NCI-H82 treated with DMSO at 0.1 percent for 48 hours (cell line): ENCODE results near the gene CRNN.

Experiments
- DNase-seq: peaks from one replicate; lab custom pipeline; 2025; ENCODE audit not compliant: unreplicated experiment; lab: John Stamatoyannopoulos, UW

The CRNN gene

DNA sequence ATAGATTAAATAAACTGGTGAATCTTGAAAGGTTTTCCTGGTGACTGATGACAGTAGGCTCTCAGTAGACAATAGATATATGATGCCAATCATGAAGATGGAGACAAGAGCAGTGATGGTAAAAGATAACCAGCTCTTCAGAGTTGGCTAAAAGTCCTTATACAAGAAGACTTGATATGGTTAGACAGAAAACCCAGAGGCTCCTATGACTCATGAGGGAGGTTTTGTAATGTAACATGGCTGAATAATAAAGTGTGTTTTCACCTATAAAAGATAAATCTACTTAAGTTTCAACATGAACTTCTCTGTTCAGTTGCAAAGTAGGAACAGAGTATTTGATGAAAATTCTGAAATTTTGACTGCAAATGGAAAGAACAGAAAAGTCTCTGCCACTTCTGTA is 12.7 kb upstream of the CRNN start:
- no peak for DNase-seq

DNA sequence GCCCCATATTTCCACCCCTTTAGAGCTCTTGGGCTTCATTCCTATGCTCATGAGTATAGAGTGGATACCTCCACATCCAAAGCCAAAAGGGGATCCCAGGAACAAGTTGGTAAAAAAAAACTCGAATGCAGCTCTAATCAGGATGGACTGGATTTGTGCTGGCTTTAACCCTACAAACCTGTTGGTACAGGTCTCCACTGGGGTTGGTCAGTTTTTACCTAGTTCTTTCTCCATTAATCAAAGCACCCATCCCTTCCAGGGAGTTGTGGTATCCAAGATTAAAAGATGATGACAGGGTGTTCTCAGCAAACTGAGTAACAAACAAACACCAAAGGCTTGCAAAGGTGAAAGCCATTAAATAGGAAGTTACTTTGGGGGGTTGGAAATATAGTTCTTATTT is 5.9 kb upstream of the CRNN start:
- DNase-seq = no peak

DNA sequence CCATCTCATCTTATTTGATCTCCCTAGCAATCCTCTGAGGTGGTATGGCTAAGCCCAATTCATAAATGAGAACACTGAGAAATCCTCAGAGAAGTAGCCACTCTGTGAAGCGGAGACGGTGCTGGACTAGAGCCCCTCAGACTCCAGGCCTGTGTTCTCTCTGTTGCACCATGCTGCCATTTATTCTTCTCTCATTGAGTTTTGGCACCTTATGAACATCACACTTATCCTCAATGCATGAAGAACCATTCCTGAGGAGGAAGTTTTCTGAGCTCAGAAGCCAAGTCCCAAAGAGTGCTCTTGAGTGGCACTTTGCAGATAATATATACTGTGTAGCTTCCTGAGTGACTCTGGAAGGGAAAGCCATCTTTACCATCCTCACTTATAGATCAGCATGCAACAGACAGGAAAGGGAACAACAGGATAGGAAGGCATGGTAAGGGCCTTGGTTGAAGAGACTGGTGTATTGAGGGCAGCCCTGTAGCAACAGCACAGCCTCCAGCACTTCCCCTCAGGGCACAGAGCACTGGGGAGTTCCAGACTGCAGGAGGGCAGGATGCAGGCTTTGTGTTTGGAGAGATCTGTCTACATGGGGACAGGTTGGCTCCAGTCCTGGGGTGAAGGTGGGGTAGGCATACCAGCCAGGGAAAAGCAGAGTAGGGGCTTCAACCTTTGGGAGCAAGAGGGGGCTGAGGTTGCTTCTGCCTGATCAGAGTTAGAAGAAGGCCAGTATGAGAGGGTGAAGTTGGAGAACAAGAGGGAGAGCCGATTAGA is 1.6 kb upstream of the CRNN start:
- DNase-seq = no peak

DNA sequence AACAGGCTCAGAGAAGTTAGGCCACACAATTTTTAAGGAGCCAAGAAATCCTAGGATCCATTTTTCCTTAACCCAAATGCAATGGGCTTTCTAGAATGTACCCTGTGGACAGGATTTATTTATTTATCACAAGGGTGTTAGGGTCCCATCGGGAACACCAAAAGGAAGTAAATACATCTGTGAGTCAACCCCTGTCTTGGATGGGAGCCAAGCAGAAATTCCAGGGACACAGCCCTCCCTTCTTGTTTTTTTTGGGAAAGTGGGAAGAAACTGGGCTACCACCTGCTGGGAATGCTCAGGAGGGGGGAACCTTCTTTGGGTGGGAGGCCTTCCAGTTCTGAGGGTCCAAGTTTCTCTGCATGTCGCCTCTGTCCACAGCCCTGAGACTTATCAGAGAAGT is 1.3 kb downstream of the CRNN start:
- DNase-seq = no peak

DNA sequence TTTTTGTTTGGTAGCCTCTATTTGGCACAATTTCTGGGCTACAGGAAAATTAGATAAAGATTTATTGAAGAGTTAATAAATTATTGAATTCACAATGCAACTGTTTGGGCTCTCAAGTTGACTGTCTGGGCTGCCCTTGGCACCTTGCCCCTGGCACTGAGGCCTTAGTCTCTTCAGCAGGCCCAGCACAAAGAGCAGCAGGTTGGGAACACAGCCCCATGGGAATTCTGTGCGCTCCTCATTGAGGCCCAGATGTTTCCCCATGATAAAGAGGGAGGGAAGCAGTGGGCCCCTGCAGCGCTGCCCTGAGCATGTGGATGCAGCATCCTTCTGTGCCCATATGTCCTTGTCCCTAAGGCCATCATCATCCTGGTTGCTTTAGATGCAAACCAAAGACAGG is 2.9 kb downstream of the CRNN start:
- no peak for DNase-seq

DNA sequence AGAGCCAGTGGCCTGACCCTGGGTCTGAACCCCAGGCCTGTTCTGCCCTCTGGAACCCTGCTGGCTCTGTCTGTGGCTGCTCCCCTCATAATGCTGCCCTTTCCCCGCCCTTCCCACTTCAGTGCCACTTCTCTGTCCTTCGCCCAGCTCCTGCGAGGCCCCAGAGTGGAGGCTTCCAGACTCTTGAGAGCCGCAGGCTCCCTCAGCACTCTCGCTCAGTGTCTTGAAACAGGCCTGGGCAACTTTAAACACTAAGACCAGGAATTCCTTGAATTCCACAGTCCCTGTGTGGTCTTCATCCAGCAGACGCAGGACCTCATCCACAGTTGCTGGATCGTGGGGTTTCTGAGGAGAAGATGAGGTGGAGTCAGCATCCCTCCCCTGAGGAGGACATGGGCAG is 3.5 kb downstream of the CRNN start:
- DNase-seq = no peak

DNA sequence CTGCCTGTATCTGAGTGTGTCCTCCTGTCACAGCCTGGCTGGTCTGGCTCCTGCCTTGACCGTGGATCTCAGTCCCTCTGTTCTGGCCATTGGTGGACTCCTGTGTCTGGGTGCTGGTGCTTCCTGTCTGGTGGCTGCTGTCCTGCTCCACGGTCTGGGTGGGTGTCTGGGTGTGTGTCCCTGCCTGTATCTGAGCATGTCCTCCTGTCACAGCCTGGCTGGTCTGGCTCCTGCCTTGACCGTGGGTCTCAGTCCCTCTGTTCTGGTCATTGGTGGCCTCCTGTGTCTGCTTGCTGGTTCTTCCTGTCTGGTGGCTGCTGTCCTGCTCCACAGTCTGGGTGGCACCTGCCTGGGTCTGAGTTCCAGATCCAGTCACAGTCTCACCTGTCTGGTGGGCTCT is 4.0 kb downstream of the CRNN start:
- DNase-seq = no peak

DNA sequence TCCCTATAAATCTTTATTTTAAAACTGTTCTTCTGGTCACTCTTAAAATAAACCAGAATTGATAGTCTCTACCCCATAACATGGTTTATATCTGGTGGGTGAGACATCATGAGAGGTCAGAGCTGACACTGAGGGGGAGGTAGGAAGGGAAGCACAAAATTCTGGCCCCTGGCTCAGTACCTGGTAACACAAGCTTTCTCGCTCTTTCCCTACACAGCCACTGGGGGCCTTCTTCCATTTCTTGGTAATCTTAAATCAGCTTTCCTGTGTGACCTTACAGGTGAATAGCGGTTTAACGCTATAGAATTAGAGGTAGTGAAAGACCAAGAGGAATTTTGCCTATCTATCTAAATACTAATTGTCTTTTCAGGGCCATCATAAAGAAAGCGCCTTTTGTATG is 5.4 kb downstream of the CRNN start:
- DNase-seq = no peak

DNA sequence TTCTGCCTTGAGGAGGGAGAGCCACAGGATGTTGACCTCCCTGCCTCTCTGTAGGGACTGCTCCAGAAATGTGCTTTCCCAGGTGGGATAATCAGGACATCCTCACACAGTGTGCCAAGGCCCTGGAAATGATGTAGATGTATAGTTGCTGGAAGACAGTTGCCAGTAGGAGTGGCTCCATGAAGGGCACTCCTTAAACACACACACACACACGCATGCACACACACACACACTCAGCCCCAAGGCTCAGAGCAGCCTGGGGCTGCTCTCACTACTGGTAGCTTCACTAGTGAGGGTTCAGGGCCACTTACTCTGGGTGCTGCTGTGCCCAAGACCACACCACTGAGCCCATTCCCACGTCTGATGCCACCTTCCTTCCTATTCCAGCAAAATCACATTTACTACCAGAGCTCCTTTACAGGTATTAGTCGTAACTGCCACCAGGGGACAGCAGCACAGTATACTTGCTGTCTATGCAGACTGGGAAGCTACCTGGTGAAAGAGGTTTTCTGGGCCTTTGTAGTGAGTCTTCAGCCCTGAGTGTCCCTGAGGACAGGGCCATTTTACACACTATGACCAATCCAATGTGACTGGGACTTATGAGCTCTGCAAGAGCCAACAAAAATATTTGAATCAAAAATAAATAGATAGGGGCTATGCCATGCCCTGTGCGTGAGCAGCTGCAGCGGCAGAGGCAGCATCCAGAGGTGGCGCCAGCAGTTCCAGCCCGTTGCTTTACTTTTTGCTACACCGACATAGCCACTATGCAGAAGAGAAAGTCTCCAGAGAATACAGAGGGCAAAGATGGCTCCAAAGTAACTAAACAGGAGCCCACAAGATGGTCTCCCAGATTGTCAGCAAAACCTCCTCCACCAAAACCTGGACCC is 15.0 kb downstream of the CRNN start:
- DNase-seq = no peak

DNA sequence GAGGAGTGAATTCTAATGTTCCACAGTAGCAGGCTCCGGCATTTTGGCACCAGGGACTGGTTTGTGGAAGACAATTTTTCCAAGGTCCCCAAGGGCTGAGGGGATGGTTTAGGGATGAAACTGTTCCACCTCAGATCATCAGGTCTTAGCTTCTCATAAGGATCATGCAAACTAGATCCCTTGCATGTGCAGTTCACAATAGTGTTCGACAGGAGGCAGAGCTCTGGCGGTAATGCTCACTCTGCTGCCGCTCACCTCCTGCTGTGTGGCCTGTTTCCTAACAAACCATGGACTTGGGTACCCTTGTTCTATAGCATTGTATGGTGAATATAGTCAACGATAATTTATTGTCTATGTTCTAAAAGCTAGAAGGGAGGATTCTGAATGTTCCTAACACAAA is 16.6 kb downstream of the CRNN start:
- DNase-seq = no peak

DNA sequence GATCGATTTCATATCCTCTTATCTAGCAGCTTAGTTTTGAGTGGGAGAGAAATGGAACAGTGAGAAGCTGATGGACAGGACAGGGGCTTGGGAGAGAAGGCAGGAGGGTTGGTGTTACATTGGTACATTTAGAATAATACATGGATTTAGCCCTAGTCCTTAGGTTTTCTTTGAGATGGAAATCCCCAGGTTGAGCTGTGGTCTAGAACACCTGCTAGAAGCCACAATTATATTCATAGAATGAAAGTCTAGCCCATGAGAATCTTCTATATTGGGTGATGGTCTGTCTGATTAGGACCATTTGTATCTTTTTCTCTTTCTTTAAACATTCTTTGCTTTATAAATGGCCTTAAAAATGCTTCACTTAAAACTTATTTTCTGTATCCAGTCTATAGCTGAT is 19.9 kb downstream of the CRNN start:
- no peak for DNase-seq

DNA sequence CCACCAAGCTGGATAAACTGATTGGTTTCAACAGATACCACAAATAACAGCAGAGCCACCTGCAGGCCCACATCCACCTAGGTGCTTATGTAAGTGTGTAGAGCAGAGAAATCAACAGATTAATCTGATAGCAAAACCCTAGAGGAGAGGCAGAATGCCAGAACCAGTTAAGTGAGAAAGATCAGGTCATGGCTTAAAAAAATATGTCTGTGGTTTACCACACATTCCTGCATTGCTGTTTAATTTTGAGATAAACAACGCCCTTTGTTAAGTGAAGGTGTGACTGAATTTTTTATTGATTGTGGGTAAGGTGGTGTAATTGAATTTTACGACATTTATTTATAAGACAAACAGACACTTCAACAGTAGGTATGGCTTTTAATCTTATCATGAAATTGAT is 21.2 kb downstream of the CRNN start:
- no peak for DNase-seq

DNA sequence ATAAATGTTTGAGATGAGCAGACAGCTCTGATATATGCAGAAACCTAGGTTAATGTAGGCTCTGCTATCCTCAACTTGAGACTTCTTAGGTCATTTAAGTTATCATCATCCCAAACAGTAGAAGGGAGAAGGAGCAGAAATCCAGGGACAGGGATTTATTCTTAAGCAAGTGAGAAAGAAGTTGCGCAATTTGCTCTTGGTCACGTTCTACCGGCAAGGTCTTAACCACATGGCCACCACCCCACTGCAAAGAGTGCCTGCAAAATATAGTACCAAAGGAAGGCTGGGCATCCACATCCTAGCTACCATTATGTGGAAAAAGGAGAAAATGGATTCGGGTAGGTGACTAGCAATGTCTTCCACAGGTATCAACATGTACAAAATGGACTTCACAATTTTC is 25.2 kb downstream of the CRNN start:
- no peak for DNase-seq

DNA sequence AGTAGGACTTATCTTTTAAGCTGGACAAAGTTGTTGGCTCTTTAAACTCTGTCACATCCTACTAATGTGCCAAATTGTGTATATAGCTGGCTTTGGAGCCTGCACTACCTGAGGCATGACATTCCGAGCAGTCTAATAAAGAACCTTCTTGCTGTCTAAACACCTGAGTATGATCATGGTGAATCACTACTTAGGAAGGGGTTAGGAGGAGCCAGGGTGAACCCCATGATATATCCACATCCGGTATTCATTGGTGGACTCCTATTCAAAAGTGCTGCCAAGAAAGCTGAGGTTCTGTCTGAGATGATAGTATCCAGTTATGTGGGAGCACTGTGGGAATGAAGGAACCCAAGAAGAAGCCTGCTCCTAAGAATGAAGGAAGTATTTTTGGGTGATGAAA is 27.1 kb downstream of the CRNN start:
- no peak for DNase-seq

DNA sequence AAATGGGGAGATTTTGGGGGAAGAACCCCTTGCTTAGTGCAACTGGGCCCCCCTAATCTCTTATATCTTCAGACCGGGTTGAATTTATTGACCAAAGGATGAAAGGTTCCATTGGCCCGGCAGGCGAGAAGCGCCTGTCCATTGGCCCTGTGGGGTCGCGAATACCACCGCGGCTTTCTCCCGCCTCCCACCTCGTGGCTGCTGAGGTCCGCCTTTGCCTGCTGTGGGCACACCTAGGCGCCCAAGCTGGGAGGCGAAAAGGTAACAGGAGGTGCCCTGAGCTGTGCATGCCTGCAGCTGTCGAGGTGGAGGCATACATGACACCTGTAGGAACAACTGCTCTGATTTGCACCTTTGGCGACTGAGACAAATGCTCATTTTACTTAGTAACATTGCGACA is 33.1 kb downstream of the CRNN start:
- no peak for DNase-seq

DNA sequence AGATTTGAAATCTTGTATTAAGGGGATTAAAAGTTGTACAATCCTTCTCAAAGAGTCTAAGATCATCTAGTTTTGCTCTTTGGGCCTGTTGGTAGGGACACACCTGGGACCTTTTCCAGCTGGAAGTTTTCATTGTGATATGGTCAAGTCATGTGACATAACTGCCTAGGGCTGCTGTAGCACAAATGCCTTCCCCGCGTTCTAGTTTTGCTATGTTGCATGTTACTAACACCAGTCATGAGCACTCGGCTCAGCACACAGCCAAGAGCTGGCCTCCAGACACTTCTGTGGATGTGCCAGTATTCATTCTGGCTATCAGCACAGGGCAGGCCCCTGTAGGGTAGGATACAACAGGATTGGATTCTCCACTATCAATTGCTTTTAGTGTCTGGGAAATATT is 39.6 kb downstream of the CRNN start:
- no peak for DNase-seq

DNA sequence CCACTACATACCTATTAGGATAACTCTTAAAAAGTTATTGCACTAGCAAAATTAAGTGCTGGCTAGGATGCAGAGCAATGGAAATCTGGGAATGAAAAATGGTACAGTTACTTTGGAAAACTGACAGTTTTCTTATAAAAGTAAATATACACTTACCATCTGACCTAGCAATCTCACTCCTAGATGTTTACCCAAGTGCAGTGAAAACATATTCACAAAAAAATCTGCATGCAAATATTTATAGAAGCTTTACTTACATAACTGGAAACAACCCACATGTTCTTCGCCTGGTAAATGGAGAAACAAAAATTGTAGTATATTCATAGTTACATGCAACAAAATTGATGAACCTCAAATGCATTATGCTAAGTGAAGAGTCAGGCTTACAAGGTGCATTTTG is 41.4 kb downstream of the CRNN start:
- DNase-seq = no peak

DNA sequence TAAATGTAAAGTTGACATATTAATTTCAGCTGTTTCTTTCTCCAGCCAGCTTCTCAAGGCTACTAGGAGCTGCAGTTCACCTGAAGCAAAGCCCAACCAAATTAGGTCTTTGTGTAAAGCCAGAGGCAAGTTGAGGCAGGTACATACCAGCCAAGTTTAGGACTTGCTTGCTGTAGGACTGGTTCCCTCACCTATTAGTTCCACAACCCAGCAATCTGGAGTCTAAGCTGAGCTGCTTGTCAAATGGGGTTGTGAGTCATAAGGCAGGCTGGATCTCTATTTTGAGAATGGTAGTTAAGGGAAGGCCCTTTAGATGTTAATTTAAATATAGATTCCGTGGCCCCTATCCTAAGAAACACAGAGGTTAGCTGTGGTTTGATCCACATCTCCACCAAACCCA is 46.6 kb downstream of the CRNN start:
- DNase-seq = no peak

DNA sequence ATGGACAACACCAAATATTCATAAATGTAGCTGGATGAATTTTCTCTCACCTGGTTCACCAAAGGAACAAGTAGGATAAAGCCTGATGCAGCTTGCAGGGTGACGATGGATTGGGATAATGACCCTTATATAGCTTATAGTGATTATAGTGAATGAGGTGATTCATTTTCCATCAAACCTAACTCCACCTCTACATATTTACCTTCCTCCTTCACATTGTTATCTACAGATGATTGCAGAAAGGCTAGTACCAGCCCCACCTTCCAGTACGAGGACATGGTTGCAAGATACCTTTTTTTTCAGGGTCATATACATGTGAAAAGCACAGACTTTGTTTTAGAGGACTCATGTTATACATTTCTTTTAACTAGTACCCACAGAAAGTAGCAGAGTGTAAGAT is 54.2 kb downstream of the CRNN start, which contains the start of gene FLG2:
TSS of gene FLG2 (minus strand) at position 101 of the 400 bp plus-strand sequence. CDS start 1,122 bp downstream, outside the sequence.
- DNase-seq = no peak
